Cerebellar nuclear complex (tissue), 1 donor: Measurements from ENCODE around the gene PIGZ.

Source experiments
- DNase-seq, 2 experiments: peaks; one replicate each; lab custom pipeline; 2025; lab: John Stamatoyannopoulos, UW

The PIGZ gene

DNA sequence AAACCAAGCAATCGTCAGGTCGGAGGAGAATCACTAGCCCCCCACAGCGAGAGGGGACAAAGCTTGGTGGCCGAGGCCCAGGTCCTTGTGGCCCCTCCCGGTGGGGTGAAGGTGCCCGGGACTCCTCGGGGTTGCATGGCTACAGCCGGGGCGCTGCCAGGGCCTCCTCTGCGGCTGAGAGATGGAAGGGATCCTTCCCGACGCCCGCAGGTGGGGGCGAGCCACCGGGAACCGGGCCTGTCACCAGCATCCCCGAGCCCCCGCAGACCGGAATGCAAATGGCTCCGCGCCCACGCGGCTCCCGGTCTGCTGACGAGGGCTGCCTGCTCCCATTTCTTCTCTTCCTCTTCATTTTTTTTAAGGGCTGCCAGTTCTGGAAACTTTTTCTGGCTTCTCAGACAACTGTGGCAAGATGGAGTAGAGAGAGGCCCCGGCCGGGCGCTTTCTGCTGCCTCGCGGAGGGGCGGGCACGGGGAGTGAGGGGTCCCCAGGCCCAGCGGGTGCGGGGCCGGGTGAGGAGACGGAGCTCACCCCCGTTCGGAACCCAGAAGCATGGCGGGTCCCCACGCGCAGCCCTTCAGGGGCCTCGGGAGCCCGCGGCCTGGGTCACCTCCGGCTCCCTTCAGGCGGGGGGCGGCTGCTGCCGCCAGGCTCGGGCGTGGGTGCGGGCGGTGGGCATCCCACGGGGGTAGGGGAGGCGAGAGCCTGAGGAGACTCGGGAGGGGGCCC is 33.5 kb upstream of the PIGZ start:
- DNase-seq, result peak in 1 of 2 experiments; percentile 59

- peak in 1 of 2 experiments; percentile 59 for DNase-seq
These were observed 32.7 kb upstream of the PIGZ start for GRCh38 chr3:197001106-197001971.

- no peak for DNase-seq
These were observed 31.6 kb upstream of the PIGZ start for GRCh38 chr3:197000211-197000610.

- DNase-seq, result no peak
These were observed 30.5 kb upstream of the PIGZ start for GRCh38 chr3:196998966-196999760.

- DNase-seq, result no peak
These were observed 28.7 kb upstream of the PIGZ start for GRCh38 chr3:196997311-196997710.

DNA sequence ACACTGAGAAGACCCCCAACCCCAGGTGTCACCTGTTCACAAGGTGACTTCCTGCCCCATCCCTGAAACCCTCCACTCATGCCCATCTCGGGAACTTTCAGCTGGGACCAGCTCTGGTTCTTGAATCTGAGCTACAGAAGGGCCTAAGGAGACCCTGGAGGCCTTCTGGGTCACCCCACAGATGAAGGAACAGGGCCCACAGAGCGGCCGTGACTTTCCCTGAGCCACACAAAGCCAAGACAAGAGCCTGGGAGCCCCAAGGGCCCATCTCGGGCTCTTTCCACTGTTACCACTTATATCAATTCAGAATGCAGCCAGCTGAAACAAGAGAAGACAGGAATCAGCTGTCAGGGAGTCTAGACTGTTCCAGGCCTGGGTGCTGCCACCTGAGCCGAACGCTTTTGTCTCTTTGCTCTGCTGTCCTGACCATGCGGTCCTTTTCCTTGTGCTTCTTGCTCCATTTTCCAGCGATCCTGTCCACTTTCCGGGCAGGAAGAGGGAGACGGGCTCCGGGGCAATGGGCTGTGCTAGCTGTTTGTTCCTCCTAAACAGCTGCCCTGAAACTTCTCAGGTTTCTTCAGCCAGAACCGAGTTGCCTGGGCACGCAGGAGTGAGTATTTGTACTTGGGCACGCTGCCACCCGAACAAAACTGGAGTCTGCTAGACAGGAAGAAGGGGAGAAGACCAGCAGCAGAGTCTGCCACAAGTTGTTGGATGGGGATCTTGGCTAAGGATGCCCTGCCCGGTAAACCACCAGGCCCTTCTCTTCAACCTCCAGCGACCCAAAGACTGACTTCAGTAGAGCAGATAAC is 28.0 kb upstream of the PIGZ start:
- no peak for DNase-seq

GRCh38 chr3:196995646-196996355 is 27.2 kb upstream of the PIGZ start:
- no peak for DNase-seq

GRCh38 chr3:196995027-196995426 is 26.4 kb upstream of the PIGZ start:
- no peak for DNase-seq

GRCh38 chr3:196994056-196994455 is 25.4 kb upstream of the PIGZ start:
- no peak for DNase-seq

DNA sequence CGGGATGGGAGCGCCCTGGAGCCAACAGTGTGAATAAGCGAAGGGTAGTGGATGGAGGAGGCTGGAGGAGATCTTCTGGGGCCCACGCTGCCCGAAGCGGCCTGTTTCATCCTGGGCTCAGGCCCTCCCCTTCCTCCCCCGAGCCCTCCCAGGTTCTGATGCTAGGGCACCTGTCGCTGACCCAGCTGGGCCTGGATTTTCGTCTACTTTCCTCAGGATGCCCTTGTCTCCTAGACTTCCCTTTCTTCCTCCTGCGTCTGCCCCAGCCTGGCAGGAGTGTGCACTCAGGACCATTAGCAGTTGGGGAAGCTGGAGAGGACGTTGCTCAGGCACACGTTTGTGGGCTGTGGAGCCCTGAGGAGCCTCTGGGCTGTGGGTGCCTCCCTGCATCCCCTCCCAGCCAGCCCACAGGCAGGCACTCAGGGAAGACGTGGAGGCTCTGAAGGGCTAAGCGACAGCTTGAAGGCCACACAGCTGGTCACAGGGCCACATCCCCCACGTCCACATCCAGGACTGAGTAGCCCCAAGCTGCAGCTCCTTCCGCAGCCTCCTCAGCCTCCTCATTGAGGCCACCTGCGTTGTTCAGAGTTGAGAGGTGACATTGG is 23.9 kb upstream of the PIGZ start:
- no peak for DNase-seq

DNA sequence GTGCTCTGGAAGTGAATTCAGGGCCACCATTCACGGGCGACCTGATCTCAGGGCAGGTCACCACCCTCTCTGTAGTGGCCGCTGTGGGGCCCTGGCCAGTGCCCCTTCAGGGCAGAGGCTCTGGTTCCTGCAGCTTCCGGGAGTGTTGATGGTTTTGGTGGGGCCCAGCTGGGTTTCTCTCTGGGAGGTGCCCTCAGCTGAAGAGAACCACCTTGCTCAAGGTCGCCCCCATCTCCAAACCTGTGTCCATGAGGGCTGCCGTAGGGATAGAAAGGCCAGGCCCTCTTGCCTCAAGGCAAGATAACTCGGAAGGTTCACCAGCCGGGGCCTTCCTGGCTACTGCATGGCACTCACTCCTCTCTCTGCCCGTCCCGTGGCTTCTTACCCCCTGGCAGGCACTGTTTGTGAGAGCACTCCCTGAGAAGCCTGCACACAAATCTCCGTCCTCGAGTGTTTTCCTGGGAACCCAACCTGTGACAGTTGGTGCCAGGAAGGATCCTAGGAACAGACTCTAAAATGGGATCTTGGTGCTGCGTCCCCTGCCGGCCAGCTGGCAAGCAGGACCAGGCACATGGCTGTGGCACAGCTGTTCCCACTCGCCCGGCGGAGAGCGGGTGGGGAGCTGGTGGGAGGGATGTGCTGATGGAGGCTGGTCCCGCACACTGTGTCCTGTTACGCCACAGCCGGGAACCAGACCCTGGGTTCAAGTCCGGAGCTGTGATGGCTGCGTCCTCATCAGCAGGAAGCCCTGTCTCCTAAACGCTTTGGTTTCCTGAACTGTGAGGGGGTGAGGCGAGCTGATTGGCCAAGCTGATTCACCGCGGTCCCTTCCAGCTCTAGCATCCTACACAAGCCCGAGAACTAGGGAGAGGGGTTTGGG is 23.2 kb upstream of the PIGZ start:
- DNase-seq, result no peak

- no peak for DNase-seq
These were observed 22.0 kb upstream of the PIGZ start for GRCh38 chr3:196990601-196991007.

DNA sequence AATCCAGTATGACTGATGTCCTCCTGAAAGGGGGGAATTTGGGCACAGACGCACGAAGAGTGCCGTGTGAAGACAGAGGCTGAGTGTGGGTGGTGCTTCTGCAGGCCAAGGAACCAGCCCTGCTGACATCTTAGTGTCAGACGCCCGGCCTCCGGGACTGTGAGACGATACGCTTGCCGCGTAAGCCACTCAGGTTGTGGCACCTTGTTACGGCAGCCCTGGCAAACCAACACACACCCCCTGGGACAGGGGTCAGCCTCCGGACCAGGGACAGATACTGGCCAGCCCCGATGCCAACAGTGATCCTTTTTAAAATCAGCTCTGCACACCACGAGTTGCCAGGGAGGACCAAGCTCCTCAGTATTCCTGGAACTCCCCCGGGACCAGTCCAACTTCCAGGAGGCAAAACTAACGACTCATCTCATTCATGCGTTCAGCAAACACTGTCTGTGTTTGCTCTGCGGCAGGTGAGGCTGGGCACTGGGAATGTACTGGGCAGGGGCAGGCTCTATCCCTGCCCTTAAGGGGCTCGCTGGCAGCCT is 21.2 kb upstream of the PIGZ start:
- no peak for DNase-seq

DNA sequence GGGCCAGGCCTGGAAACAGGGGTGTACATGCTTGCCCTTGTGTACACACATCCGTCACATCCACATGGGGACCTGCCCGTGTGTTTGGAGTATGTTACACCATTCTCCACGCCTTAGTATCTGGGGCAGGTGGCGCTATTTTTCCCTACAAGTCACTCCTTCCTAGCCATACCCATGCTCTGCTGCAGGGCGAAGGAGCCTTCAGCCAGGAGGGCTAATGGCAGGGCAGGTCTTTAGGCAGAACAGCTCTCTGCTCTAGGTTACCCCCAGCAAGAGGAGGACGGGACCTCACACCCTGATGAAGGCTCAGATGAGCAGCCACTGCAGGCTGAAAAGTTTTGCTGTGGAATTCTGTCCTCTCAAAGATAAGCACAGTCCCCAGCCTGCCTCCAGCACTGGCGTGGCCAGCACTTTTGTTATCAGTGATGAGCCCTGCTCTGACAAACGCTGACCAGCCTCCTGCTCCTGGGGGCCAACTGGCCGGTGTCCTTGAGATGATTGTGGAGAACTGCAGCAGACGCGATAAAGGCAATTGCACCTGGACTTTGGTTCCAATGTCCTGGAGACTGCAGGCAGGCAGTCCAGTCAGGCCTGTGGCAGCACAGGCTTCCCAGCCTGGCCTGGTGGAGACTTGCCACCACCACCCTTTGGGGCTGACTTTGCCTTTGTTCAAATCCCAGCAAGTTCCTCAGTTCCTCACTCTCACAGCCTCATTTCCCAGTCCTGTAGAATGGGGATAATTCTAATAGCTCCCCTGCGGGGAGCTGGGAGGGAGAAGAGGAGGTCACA is 19.8 kb upstream of the PIGZ start:
- DNase-seq, result no peak

DNA sequence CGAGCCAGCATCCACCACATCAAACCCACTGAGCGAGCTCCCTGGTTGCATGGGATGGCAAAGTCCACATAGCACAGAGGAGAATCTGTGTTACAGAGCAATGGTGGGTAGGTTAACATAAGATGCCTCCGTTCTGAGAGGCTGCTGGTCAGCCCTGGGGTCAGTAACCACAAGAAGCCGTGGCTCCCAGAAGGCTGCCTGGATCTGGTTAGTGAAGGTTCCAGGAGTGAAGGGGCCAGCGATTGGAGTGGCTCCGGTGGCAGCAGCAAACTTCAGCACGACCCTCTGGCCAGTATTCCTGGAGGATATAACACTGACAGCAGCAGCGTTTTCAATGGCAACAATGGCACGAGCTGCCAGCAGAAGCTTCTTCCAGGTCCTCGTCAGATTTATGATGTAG is 18.4 kb upstream of the PIGZ start:
- no peak for DNase-seq

DNA sequence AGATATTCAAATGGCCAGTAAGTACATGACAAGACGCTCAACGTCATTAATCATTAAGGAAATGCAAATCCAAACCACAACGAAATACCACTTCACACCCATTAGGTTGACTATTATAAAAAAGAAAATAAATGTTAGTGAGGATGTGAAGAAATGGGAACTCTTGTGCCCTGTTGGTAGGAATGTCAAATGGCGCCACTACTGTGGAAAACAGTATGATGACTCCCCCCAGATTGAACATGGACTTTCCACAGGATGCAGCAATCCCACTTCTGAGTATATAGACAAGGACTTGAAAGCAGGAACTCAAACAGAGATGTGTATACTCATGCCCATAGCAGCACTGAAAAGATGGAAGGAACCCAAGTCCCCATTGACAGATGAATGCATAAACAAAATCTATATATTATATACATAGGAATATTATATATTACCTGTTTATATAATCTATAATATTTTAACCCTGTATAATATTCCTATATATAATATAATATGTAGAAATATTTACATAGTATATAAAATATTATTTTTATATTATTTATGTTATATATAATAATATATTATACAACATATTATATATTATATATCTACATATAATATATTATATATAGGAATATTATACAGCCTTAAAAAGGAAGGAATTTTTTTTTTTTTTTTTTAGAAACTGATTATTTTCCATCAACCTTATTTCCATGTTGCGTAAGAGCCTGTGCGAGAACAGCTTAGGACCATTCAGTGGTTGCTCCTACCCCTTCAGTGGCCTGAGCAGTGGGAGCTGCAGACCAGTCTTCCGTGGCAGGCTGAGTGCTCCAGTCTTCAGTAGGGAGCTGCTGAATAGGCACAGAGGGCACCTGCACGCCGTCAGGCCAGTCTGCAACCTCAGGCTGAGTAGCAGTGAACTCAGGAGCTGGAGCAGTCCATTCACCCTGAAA is 17.6 kb upstream of the PIGZ start:
- no peak for DNase-seq

- no peak for DNase-seq
These were observed 16.7 kb upstream of the PIGZ start for GRCh38 chr3:196985298-196985697.
